SIG-M5 treated with dmso at 0.1 percent for 504 hours (cell line): ENCODE measurements around the gene FBXO7.

Experiments
- DNase-seq: peaks from one replicate; lab custom pipeline; 2025; ENCODE audit not compliant: unreplicated experiment; lab: John Stamatoyannopoulos, UW

Gene FBXO7

GRCh38 chr22:32489377-32489776 lies 14.8 kb downstream of the FBXO7 start:
- no peak for DNase-seq

DNA sequence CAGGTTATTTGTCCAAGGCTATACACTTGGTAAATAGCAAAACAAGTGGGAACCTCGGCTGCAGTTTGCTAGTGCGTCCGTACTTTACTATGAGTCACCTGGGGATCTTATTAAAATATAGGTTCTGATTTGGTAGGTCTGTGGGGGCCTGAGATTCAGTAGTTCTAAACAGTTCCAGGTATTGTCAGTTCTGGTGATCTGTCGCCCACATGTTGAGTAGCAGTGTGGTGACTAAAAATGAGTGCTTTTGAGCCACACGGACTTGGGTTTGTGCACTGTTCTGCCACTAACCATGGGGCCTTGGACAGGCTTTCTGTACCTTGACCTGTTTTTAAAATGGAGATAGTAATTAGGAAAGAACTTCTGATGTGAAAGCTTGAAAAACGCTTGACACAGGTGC lies 15.7 kb downstream of the FBXO7 start:
- no peak for DNase-seq

GRCh38 chr22:32492111-32492510 lies 17.5 kb downstream of the FBXO7 start:
- no peak for DNase-seq

- no peak for DNase-seq
These were observed 18.9 kb downstream of the FBXO7 start for GRCh38 chr22:32493551-32493950.

DNA sequence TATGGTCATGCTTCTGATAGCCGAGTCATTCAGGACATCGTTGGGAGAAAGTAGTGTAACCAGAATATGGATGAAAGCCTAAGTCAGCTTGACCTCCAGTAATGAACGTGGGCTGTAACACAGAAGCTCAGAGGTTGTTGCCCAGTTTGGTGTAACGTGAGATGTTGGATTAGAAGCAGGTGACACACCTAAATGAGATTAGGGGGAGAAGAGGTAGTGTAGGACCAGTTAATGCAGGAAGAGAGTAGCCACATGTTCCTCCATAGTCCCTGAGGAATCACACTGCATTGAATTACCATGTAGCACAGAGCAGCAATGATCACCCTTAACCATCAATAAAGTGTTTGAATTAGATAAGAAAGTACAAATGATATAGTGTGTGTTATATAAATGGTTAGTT lies 20.4 kb downstream of the FBXO7 start:
- DNase-seq, result no peak

GRCh38 chr22:32499666-32500065 lies 25.1 kb downstream of the FBXO7 start:
- no peak for DNase-seq

- DNase-seq, result no peak
These were observed 27.5 kb downstream of the FBXO7 start for GRCh38 chr22:32501836-32502752.

DNA sequence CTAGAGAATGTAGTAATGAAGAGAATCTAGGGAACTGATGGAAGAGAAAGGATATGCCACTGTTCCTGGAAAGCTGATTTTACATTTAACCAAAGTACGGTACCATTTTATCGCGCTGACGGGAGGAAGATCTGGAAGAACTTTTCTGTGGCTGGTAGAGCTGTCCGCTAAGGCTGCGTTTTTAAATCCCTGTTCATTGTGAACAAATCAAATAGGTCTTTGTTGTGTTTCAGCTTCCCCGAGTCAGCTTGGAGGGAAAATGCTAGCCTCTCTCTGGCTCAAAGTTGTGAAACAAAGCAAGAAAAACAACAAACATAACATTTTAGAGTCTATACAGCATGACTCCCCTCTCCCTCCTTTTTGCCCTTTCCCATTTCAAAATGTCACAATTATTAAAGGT lies 34.4 kb downstream of the FBXO7 start:
- DNase-seq, result no peak

DNA sequence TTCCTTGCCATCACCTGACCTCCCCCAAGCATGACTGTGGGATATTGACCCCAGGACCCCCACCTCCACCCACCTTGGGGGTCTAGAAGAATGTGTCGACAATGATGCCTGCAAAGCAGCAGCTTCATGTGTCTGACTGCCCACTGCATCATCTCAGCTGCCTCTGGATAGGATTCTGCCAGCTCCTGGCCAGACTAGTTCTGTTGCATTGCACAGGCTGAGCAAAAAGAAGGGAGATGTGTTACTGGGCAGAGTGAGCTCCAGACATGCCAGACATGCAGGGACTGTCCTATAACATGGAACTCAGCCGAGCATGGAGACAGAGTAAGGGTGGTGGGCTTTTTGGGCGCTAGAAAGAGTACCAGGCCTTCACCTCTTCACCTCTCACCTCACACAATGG lies 36.7 kb downstream of the FBXO7 start:
- no peak for DNase-seq

- DNase-seq, result no peak
These were observed 37.2 kb downstream of the FBXO7 start for GRCh38 chr22:32511776-32512175.

DNA sequence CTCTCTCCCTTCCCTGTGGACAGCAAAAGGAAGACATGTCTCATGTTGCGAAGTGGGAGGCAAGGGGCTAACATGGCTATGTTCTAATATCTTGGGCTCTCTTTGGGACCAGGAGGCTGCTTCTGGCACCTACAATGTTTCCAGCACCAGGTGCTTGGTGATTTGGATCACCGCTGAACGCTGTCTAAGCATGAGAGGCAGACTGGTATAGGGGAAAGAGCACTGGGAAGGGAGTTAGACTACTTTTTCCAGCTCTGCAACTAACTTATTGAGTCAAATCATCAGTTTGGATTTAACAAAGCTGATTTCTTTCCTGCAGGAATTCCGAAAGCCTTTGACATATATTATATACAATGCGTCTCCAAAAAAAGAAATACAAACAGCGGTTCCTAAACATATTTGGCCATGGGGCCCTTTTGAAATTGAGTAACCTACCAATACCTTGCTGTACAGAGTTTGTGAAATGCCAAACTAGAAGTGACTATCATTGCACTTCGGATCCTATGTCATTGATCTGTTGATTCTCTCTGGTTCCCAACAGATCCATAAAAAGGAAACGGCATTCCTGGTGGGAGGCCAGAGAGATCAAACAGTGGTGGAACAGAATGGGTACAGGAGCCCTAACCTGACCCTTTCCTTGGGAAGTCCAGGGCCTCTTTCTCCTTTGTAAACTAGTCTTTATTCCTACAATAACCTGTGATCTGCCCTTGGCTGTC lies 37.8 kb downstream of the FBXO7 start:
- no peak for DNase-seq

DNA sequence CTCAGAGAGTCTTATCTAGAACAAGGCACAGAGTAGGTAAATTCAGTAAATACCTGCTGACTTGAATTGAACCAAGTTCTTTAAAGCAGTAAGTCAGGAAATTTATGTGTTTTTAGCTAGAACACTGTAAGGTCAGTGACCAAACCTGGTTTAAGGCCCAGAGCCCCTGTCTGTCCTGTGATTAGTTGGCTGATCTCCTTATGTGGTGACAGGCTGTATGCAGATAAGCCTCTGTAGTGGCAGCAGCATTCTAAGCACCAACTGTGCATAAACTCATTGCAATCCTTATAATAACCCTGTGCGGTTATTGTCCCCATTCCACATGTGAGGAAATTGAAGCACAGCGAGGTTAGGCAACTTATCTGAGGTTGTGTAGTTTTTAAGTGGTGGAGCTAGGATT lies 40.5 kb downstream of the FBXO7 start:
- DNase-seq, result no peak

DNA sequence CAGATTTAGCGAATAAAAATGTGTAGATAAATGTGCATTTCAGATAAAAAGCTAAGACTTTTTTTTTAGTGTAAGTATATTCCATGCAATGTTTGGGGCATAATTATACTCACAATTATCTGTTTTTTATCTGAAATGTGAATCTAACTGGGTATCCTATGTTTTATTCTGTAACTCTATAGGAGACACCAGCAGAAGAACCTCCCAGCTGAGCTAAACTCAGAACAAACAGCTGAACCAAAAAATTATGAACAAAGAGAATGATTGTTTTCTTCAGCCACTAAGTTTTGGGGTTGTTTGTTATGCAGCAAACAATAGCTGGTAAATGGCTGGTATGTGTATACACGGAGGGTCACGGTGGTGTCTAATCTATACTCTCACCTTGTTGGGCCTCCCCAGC lies 42.9 kb downstream of the FBXO7 start:
- DNase-seq, result no peak

- DNase-seq, result no peak
These were observed 43.3 kb downstream of the FBXO7 start for GRCh38 chr22:32517921-32518320.

GRCh38 chr22:32518381-32518780 lies 43.8 kb downstream of the FBXO7 start:
- no peak for DNase-seq

DNA sequence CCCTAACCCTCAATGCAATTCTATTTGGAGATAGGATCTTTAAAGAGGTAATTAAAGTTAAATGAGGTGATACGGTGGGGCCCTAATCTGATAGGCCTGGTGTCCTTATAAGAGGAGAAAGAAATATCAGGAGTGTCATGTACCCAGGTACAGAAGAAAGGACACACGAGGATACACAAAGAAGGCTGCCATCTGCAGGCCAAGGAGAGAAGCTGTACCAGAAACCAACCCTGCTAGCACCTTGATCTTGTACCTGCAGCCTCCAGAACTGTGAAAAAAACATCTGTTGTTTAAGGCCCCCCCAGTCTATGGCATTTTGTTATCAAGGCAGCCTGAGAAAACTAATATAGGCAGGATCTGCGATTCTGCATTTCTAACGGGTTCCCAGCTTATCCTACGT lies 44.2 kb downstream of the FBXO7 start:
- DNase-seq, result peak; percentile 14

GRCh38 chr22:32520612-32521011 lies 46.0 kb downstream of the FBXO7 start:
- no peak for DNase-seq

DNA sequence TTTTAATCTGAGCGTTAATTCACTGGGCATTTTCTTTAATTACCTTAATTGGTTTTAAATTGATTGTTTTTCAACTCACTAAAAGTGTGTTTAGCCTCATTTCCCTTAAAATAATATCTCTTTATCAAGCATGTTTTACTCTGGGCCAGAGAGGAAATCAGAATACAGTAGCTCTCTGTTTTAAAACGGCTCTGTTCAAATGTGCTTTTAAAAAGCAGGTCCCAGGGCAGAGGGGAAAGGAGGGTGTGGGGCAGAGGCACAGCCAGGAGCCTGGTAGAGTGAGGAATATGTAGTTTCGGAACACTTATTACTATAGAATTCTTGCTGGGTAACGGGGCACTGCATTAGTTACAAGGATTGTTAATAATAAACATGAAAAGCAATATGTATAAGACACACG lies 47.6 kb downstream of the FBXO7 start:
- no peak for DNase-seq

- DNase-seq, result no peak
These were observed 53.1 kb downstream of the FBXO7 start for GRCh38 chr22:32527756-32528155.

DNA sequence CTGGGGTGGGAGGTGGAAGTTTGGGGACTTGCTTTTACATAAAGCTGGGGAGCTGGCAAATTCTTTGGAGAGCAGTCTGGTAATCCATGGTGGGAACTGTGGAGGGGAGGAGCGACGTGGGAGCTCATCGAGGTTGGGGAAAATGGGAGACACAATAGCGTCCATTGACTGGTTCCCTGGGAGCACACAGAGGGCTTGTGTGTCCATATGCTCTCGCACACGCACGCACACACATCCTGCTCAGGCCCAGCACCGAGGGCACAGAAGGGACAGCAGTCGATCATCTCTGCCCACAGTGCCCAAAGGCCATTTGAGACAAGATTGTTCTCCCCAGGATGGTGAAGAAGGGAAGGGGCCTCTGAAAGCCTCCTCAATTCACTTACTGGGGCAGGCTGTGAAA lies 53.7 kb downstream of the FBXO7 start:
- DNase-seq, result no peak

DNA sequence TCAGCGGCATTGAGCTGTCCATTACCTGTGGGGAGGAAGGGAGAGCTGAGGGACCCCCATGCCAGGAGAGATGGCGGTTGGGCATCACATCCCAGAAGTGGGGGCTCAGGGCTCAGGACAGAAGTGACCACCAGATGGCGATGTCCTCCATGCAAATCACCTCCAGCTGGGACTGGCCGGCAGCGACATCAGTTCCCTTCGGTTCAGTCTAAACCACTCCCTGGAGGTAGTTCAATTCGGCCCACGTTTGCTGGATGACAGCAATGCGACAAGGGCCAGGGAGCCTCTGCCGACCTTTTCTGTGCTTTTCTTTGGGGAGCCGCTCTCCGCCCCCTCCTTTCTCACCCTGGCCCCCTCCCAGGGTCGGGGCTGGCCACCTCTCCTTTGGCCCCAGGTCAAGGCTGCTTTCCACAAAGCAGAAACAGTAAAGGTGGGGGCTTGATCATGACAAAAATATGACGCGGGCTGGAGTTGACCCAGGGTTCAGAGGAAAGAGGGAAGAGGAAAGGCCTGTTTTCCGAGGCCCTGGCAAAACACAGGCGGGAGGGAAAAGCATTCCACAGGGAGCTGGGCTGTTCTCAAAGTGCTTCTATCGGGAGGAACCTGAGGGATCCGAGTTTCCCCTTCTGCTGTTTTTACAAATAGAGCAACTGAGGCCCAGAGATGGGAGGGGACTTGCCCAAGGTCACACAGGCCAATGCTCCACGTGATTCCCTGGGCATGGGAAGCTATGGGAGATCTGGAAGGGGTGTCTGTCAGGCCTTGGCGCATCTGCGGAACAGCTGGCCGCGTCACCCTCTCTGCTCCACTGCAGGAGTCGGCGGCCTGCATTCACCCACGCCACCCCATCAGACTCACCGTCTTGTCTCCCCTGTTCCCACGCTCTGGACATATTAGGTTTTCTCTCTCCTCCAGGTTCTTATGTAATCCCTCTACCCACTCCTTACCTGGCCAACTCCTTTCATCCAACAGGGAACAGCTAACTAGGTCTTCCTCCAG lies 54.7 kb downstream of the FBXO7 start:
- DNase-seq, result peak; percentile 38
